H1 (cell line): ENCODE measurements around the gene PNPLA8. TPM values are rescaled to one million over a fixed set of nuclear protein-coding genes. Genes with fewer than 3 reads are reported as not detected.

Experiments used
- KDM1A ChIP-seq: fragments of 200-600, 300-600 bp; sonication (generic); IDR thresholded peaks from 2 replicates; pipeline ENCODE4 v1.7.1; 2016; ENCODE audit warnings: mild to moderate bottlenecking, low read length, borderline replicate concordance
- POLR2AphosphoS5 ChIP-seq: IDR thresholded peaks from 2 replicates; pipeline ENCODE4 v1.6.1; 2011; ENCODE audit warnings: low read depth, low read length
- TAF7 ChIP-seq: optimal IDR thresholded peaks from 2 replicates; pipeline ENCODE3; 2011; ENCODE audit warnings: low read depth, mild to moderate bottlenecking, inconsistent platforms, low read length, moderate library complexity, borderline replicate concordance
- polyA plus RNA-seq, 7 experiments: library from polyadenylated mRNA; depleted of rRNA in 3 of 7; stranded (reverse) in 5 of 7; unstranded in 2 of 7; fragments of >200 nt in 5 of 7; fragments of 200-250 nt in 2 of 7; gene quantifications; 1 replicate in 5 of 7; 2 replicates in 1 of 7; 4 replicates in 1 of 7; pipeline versions ENCODE4 v1.2.1 to v1.2.3, GENCODE V29; 2011 to 2013; ENCODE audit warnings: missing spikeins in 2 of 7, mixed read lengths in 2 of 7
- total RNA-seq: library from RNA; stranded (reverse); fragmentation: NEBNext Ultra II Directional; extraction: Animal tissue kit (Norgen Biotek cat#: 25700); gene quantifications from 2 replicates; pipeline ENCODE4 v1.2.1, GENCODE V29; 2021

PNPLA8 gene
- total and polyA plus RNA-seq, 2 of the 8 experiments (the other 6 are each of a cell fraction or from before 2014, with no cell fraction given) = 3.8 to 11.2 TPM

DNA sequence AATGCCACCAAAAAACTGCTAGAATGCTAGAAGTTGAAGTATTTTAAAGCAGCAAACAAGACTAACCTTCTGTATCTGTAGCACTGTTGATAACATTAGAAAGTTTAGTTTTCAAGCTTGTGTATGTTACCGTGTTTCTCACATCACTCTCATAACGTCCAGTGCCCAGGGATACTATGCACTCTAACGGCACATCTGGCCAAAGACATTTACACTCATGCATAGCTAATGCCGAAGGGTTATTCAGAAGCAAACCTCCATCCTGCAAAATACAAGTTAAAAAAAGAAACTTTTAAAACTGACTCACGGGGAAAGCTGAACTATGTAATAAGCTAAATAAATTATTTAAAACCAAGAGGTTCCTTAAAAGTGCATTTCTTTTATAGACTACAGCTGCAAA, 46.8 kb downstream of the PNPLA8 start (continued):
- TF ChIP-seq KDM1A = no peak
- TF ChIP-seq TAF7 = no peak
- TF ChIP-seq POLR2AphosphoS5 = no peak
